ENCODE results near the gene DNM3. TPM values are rescaled to one million over a fixed set of nuclear protein-coding genes. Genes with fewer than 3 reads are reported as not detected.

Gene DNM3
- total RNA-seq, 1 experiment from 2014 or later, result 2.7 TPM

DNA sequence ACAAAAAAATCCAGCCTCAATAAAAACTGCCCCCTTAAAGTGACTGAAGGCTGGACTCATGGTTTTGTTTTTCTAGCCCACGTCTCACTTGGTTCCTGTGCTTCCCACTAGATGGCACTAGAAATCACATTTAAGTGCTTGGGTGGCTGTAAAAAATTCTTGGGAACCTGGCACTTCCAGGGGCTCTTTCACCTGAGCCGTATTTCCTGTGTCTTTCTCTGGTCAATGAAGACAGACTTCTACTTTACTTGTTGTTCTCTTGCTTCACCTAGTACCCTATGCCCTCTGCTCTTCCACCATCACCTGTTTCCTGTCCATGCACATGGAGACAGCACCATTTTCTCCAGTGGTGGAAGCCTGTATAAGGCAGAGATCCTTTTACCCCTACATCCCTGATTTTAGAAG, 39.8 kb upstream of the DNM3 start:
- no peaks in the 10 kb centered on the region for H3K79me1 ChIP-seq (ENCODE audit: insufficient read depth, low read depth, low read length, poor library complexity, severe bottlenecking)
- H2BK5ac ChIP-seq (ENCODE audit: insufficient read length, low read length), result no peak overlapping the region
- H3K23ac ChIP-seq (ENCODE audit: insufficient read length, low read depth, low read length), result no peak overlapping the region
- H3K4ac ChIP-seq (ENCODE audit: low read depth, low read length), result no peak overlapping the region
- Mint-ChIP-seq H3K4me1 (peaks cover 18 to 26% of the 10 kb centered on the region in 2 experiments), H3K36me3 (ENCODE audit: insufficient read depth in 1 of 3, low read depth in 3 of 3) (peaks cover 2 to 18% (median 8%) of the 10 kb centered on the region in 3 experiments; a peak in 5 of 7 replicates), H3K4me3 (no peak overlapping the region), H3K9me3 (no peaks in the 10 kb centered on the region), H3K27ac (peak overlapping the region in 1 of 3 experiments; percentile 91; a peak in 2 of 7 replicates), H3K27me3 (ENCODE audit: low read depth) (no peaks in the 10 kb centered on the region)
- H3K14ac ChIP-seq (ENCODE audit: insufficient read depth, low read length), result no peak overlapping the region
- no peaks in the 10 kb centered on the region for H3K23me2 ChIP-seq (ENCODE audit: insufficient read length, low read depth, low read length, poor library complexity, severe bottlenecking)
- WGBS (ENCODE audit: extremely low coverage, insufficient read length, low lambda C conversion rate), result no CpG with 5 or more reads among the region's 2 CpGs
- H4K5ac ChIP-seq (ENCODE audit: insufficient read length, low read depth, low read length), result no peak overlapping the region
- no peaks in the 10 kb centered on the region for H3K79me2 ChIP-seq (ENCODE audit: insufficient read depth, low read length)
- H3K9ac ChIP-seq (ENCODE audit: extremely low read depth, insufficient read length, low read length), result no peak overlapping the region
- no peak overlapping the region for H2BK20ac ChIP-seq (ENCODE audit: low read depth, low read length, poor library complexity, severe bottlenecking)
- H3T11ph ChIP-seq (ENCODE audit: low read length), result peak overlapping the region; percentile 26
- no peak overlapping the region for H2BK120ac ChIP-seq (ENCODE audit: low read depth, low read length, poor library complexity, severe bottlenecking)
- H4K20me1 ChIP-seq (ENCODE audit: control insufficient read depth, insufficient read depth, insufficient read length), result no peaks in the 10 kb centered on the region
- peak overlapping the region; percentile 47 for H3K27ac ChIP-seq (ENCODE audit: insufficient read length, low read depth, low read length)
- H2AK5ac ChIP-seq (ENCODE audit: insufficient read length, low read length), result no peak overlapping the region
- H3K56ac ChIP-seq (ENCODE audit: insufficient read length, low read depth, low read length), result no peak overlapping the region
- no peaks in the 10 kb centered on the region for H3K27me3 ChIP-seq (ENCODE audit: insufficient read depth, low read length)
- no peak overlapping the region for H2BK15ac ChIP-seq (ENCODE audit: low read depth, low read length)
- DNase-seq, result peak; percentile 57
- no peak overlapping the region for H3K4me2 ChIP-seq (ENCODE audit: insufficient read depth, insufficient read length, low read length)
- H2AFZ ChIP-seq (ENCODE audit: low read length), result no peak overlapping the region
- no peak overlapping the region for H4K91ac ChIP-seq (ENCODE audit: insufficient read length, low read depth, low read length)
- no peak overlapping the region for H4K8ac ChIP-seq (replicated peaks; ENCODE audit: insufficient read length, low read depth, low read length)
- no peak overlapping the region for H2BK12ac ChIP-seq (ENCODE audit: insufficient read length, low read depth, low read length)
- H3K9me3 ChIP-seq (ENCODE audit: control insufficient read depth, low read depth, low read length), result no peaks in the 10 kb centered on the region
- TF ChIP-seq, protein P1, sequence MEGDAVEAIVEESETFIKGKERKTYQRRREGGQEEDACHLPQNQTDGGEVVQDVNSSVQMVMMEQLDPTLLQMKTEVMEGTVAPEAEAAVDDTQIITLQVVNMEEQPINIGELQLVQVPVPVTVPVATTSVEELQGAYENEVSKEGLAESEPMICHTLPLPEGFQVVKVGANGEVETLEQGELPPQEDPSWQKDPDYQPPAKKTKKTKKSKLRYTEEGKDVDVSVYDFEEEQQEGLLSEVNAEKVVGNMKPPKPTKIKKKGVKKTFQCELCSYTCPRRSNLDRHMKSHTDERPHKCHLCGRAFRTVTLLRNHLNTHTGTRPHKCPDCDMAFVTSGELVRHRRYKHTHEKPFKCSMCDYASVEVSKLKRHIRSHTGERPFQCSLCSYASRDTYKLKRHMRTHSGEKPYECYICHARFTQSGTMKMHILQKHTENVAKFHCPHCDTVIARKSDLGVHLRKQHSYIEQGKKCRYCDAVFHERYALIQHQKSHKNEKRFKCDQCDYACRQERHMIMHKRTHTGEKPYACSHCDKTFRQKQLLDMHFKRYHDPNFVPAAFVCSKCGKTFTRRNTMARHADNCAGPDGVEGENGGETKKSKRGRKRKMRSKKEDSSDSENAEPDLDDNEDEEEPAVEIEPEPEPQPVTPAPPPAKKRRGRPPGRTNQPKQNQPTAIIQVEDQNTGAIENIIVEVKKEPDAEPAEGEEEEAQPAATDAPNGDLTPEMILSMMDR (conservative IDR thresholded peaks at IDR 0.05), result peak; percentile 85
- H3K18ac ChIP-seq (ENCODE audit: insufficient read length, low read depth, low read length), result no peak overlapping the region
- H3K4me1 ChIP-seq (ENCODE audit: insufficient read depth, low read length), result 0 out of 2 replicates have a peak, but pooled peaks cover 2% of the 10 kb centered on the region
